Measurements from ENCODE around the gene DGKK.

DGKK gene

DNA sequence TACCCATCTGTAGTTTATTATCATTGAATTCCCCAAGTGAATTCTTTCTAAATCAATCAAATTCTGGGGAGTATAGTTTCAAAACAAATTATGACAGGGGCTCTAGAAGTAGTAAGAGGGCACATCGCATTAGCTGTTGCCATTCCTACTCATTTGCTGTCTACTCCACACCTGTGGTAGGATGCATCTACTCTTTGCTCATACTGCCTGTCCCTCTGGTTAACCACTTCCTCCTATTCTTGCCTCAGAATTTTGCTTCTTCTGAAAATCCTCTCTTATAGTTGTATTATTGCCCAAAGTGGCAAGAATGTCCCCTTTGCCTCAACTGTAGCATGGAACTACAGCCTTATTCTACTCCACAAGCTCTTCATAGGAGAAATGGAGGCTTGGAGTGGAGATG, 12.7 kb upstream of the DGKK start:
- no peak overlapping the region for H3K27ac ChIP-seq

GRCh38 chrX:50475208-50475607, 4.6 kb upstream of the DGKK start:
- TF ChIP-seq, protein P1, sequence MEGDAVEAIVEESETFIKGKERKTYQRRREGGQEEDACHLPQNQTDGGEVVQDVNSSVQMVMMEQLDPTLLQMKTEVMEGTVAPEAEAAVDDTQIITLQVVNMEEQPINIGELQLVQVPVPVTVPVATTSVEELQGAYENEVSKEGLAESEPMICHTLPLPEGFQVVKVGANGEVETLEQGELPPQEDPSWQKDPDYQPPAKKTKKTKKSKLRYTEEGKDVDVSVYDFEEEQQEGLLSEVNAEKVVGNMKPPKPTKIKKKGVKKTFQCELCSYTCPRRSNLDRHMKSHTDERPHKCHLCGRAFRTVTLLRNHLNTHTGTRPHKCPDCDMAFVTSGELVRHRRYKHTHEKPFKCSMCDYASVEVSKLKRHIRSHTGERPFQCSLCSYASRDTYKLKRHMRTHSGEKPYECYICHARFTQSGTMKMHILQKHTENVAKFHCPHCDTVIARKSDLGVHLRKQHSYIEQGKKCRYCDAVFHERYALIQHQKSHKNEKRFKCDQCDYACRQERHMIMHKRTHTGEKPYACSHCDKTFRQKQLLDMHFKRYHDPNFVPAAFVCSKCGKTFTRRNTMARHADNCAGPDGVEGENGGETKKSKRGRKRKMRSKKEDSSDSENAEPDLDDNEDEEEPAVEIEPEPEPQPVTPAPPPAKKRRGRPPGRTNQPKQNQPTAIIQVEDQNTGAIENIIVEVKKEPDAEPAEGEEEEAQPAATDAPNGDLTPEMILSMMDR (conservative IDR thresholded peaks at IDR 0.05), result no peak

More for the DNA sequence above, 12.7 kb upstream of the DGKK start:
- TF ChIP-seq, protein P1 (conservative IDR thresholded peaks at IDR 0.05), result no peak

GRCh38 chrX:50471390-50471789, 765 bp upstream of the DGKK start:
- TF ChIP-seq, protein P1 (conservative IDR thresholded peaks at IDR 0.05), result no peak

More at GRCh38 chrX:50475208-50475607, 4.6 kb upstream of the DGKK start:
- H3K27ac ChIP-seq, result no peak overlapping the region

DNA sequence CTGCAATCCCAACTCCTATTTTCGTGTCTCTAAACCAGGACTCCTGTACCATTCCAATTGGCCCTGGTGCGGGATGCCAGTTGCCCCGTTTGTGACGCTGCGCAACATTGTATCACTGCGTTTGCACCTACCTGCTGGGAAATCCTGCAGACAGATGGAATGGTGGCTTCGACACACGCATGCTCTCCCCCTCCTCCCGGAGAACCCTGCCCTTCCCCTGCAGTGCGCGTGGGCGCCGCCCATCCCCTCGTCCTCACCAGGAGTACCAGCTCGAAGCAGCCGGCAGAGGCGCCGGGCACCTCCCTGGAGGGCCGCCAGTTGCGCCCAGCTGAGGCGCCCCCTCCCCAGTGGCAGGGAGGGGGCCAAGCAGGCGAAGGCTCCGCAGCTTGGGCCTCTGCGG, 1.4 kb downstream of the DGKK start:
- TF ChIP-seq, protein P1 (conservative IDR thresholded peaks at IDR 0.05), result no peak
- no peak overlapping the region for H3K27ac ChIP-seq

More at GRCh38 chrX:50471390-50471789, 765 bp upstream of the DGKK start:
- H3K27ac ChIP-seq, result no peak overlapping the region

DNA sequence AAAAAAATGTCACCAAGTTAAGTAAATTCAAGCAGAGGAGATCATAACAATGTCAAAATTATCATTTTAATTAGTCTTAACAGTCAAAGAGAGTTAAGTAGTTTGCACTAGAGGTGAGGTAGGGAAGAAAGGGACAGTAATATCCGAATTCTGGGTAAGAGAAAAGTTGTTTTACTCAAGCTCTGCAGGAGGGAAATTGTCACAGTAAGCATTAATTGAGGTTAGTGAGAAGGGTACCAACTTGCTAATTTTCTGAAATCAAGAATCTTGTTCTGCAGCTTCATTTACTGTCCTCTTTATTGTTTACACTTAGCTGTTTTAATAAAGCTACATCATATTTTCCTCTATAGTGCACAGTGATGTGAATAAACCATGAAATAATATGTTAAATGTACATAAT, 11.0 kb downstream of the DGKK start:
- TF ChIP-seq, protein P1 (conservative IDR thresholded peaks at IDR 0.05), result no peak
- no peak overlapping the region for H3K27ac ChIP-seq

GRCh38 chrX:50458483-50458882, 12.1 kb downstream of the DGKK start:
- no peak overlapping the region for H3K27ac ChIP-seq
- TF ChIP-seq, protein P1 (conservative IDR thresholded peaks at IDR 0.05), result no peak

DNA sequence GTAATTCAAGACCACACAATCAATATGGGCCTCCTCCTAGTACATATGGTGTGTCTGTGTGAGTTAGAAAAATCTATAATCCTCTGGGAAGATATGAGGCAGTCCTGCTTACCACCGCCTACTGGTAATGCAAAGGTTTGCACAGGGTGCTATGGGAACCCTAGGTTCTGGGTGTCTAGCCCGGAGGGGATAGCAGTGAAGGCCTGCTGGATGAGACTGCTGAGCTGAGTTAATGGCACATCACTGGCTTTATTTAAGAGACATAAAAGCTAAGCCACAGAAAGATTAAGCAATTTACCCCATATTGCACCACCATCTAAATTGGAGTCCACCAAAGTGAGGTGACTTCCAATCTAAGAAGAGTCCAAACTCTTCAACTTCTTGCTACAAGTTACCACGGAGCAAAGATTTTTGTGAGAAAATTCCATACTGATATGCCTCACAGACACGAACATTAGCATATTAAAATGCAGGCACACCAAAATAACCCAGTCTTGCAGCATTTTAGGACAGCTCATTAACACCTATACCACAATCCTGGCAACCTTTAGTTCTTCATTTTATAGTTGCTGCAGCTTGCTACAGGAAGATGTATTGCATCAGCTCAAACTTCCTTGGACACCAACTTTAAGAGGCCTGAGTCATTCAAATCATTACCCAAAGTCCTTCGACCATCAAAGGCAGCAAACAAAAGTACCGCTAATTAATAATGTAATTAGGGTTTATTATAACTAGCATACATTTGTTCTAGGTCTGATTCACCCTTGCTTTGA, 13.7 kb downstream of the DGKK start:
- TF ChIP-seq, protein P1 (conservative IDR thresholded peaks at IDR 0.05), result no peak
- no peak overlapping the region for H3K27ac ChIP-seq
